GM21447 (cell line): Measurements from ENCODE around the gene CHRNB4.
"Not testable (repeated sequence)": the region's sequence is repeated elsewhere in the genome, so short reads cannot be mapped to it uniquely, and the experiment has no call there.

Source experiments
- ATAC-seq: cut with Tn5 transposase; IDR thresholded peaks from one replicate; pipeline ENCODE4 v1.9.1; 2021; ENCODE audit not compliant: unreplicated experiment

Gene CHRNB4

DNA sequence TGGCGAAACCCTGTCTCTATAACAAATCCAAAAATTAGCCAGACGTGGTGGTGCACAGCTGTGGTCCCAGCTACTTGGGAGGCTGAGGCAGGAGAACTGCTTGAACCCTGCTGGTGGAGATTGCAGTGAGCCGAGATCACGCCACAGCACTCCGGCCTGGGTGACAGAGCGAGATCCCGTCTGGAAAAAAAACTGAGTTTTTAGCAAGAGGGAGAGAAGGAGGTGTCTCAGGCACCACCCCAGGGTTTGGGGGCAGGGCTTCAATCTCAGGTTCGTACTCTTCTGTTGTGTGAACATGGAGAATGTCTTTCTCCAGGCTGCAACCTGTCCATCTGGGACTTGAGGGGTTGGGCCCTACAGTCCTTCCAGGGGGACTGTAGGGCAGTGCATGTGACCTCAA, 22.9 kb downstream of the CHRNB4 start:
- no peak for ATAC-seq

GRCh38 chr15:78617516-78617915, 23.5 kb downstream of the CHRNB4 start:
- ATAC-seq: no peak

DNA sequence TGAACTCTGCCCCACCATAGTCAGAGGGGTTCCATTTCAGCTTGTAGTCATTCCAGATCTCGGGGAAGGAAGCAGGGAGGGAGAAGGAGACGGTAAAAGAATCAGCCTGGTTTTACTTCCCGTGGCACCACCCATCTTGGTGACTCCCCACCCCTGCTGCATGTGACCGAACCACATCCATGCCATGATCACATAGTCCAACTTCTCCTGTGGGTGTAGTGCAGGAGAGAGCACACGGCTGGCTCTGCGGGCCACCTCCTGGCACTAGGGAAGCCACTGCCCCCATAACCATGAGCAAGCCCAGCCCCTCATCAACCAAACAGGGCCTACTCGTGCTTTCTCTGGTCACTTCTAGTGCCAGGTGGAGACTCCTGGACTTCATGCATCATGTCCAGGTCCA, 23.9 kb downstream of the CHRNB4 start:
- no peak for ATAC-seq

- no peak for ATAC-seq
Measured at GRCh38 chr15:78616506-78616905, 24.5 kb downstream of the CHRNB4 start.

DNA sequence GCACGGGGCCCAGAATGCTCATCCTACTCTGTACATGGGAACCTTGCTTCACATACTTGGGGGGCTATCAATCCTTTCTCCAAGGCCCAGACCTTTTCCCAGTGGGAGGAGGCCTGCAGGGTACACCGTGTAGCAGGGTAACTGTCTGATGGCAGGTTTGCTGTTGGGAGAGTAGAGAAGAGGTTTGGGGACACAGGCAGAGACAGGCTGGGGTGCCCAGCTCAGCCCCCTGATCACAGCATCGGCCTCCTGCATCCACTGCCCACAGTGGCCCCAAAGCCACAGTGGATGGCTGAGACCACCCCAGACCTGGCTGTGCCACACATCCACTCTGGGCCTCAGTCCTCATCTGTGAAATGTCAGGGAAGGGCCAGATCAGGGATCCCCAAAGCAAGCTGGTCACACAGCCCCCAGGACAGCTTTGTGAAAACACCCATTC, 25.8 kb downstream of the CHRNB4 start:
- no peak for ATAC-seq

GRCh38 chr15:78614021-78614420, 27.0 kb downstream of the CHRNB4 start:
- no peak for ATAC-seq

GRCh38 chr15:78609551-78609950, 31.5 kb downstream of the CHRNB4 start:
- ATAC-seq: not testable (repeated sequence)

DNA sequence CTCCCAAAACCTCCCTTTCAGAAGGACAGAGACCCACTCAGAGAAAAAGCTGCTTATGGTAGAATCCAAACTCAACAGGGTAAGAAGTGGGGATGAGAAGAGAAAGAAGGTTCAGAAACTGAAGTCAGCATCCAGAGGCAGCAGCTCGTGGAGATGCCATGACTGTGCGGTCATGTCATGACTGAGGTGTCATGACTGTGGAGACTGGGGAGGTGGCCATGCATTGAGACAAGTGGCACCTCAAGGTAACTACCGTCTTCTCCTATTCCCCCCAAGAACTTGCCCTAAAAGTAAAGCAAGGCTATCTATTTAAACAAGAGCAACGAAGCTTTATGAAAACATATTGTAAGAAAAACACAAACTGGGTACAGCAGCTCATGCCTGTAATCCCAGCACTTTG, 35.3 kb downstream of the CHRNB4 start:
- no peak for ATAC-seq

GRCh38 chr15:78605201-78605600, 35.8 kb downstream of the CHRNB4 start:
- ATAC-seq: no peak

DNA sequence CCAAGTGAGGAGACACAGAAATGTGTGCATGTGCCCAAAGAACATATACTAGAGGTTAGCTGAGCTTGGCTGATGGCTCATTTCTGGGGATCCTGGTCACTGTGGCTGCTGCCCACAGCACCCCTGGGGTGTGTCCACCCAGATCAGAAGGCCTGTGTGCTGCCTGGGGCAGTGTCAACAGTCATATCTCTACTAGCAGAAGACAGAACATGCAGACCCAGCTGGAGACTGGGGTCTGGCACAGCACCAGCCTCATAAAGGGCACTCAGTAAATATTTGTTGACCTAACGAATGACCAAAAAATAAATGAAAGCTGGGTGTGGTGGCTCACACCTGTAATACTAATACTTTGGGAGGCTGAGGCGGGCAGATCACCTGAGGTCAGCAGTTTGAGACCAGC, 36.6 kb downstream of the CHRNB4 start:
- ATAC-seq: no peak

GRCh38 chr15:78603467-78603866, 37.5 kb downstream of the CHRNB4 start:
- ATAC-seq: no peak

GRCh38 chr15:78599189-78599588, 41.8 kb downstream of the CHRNB4 start:
- no peak for ATAC-seq

DNA sequence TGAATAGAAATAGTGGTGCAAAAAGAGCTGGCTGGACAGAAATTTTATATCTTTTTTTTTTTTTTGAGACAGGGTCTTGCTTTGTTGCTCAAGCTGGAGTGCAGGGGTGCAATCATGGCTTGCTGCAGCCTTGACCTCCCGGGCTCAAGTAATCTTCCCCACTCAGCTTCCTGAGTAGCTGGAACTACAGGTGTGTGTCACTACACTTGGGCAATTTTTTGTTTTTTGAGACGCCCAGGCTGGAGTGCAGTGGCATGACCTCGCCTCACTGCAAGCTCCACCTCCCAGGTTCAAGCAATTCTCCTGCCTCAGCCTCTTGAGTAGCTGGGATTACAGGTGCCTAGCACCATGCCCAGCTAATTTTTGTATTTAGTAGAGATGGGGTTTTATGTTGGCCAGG, 42.7 kb downstream of the CHRNB4 start:
- no peak for ATAC-seq

DNA sequence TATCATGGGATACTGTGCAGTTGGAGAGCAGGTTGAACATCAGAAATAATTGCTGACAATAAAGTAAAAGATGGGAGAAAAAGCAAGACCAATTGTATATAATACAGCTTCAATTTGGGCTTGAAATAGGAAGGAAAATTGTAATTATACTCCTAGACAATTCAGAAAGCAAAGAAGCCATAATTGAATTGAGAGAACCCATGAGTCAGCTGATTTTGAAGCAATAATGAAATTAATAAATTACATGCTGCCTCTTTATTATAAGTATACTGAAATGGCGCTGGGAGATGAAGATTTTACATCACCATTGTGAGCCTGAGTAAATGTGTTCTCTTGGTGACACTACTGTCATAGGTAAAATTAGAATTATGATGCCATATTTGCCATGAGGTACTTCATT, 43.4 kb downstream of the CHRNB4 start:
- ATAC-seq: no peak

DNA sequence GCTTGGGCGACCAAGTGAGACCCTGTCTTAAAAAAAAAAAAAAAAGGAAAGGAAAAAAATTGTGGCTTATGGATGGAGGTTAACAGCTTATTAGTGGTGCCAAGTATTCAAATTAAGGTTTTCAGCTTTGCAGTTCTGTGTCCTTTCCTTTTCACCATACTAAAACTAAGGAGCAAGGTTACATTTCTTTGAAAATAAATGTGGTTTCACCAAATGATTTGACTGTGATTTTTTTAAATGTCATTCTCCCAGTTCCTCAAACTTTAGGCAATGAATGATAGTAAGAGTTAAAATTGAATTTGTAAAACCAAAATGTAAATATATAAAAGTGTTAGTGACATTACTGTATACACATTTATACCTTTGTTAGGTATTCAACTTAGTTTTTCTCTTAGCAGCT, 66.1 kb downstream of the CHRNB4 start:
- no peak for ATAC-seq
